GM12874 (cell line): Measurements from ENCODE around the gene TBCD.

Source experiments
- CTCF ChIP-seq: IDR thresholded peaks from 2 replicates; pipeline ENCODE4 v1.5.1; 2011; ENCODE audit warnings: low read depth, mild to moderate bottlenecking, control low read depth, low read length, moderate library complexity; ENCODE audit not compliant: insufficient read depth

The TBCD gene

GRCh38 chr17:82965371-82965770 lies 213.5 kb downstream of the TBCD start:
- no peak for TF ChIP-seq CTCF

GRCh38 chr17:82966415-82966814 lies 214.6 kb downstream of the TBCD start:
- TF ChIP-seq CTCF: no peak

GRCh38 chr17:82967268-82968032 lies 215.6 kb downstream of the TBCD start:
- TF ChIP-seq CTCF: no peak

DNA sequence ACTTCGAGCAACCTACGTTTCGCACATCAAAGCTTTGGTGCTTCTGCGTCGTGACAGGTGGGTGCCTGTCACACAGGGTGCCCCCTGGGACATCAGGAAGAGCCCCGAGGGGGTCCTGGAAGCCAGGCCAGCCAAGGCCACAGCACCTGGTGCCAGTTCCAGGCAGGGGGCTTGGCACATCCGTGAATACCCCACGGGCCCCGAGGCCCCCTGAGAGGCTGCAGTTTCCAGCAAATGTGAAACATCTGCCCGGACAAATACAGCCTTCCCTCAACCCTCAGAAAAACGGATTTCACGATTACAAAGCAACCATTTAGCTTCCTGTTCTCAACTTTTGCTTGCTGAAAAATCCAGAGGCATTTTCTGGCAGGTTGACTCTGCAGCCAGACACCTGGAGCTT lies 218.2 kb downstream of the TBCD start:
- no peak for TF ChIP-seq CTCF

GRCh38 chr17:82970818-82971590 lies 219.1 kb downstream of the TBCD start:
- TF ChIP-seq CTCF: no peak

DNA sequence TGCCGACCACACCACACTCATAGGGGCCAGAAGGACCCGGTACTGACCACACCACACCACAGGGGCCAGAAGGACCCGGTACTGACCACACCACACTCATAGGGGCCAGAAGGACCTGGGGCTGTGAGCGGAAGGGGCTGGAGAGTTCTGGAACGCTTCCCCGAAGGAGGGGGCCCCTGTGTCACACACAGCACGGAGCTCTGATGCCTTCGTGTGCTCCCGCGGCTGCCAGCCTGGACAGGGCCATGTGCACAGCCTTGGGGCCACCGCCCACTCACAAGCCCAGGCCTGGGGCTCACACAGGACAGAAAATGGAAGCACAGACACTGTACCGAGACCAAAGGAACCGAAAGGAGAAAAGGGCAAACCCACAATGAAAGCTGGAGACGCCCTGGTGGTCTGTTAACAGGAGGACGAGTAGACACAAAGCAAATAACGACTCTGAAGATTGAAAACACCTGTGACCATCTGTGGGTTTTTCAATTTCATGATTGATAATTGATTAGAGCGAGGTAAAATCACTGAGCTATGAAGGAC lies 221.0 kb downstream of the TBCD start:
- TF ChIP-seq CTCF: no peak

DNA sequence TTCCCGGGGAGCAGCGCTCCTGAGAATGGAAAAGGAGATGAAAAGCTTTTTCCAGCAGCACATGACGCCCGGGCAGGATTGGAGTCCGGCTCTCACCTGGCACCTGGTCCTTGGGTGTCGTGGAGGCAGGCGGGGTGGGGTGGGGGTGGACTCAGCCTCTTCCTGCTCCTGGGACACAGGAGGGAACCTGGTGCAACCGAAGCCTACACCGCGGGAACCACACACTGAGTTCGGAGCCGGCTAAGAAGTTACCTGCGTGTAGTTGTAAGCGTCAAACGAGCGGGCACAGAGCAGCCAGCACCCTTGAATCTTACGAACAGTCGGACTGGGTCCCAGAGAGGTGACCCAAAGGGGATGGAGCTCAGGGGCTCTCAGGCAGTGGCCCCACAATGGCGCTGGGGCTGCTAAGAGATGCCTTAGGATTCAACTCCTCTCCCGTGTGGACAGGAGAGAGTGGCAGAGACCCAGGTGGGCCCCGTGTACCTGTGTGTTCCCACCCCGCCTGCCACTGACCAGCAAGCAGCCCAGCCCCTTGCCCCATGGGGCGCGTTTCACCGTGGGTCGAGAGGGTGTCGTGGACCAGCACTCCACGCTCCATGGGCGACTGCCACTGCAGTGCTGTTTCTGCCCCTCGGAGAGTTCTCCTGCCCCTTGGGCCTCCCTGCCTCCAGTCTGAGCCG lies 221.7 kb downstream of the TBCD start:
- TF ChIP-seq CTCF: no peak
